ENCODE results near the gene PDZD2. TPM values are rescaled to one million over a fixed set of nuclear protein-coding genes. Genes with fewer than 3 reads are reported as not detected.
A peak's percentile ranks its signal among the peaks of the same experiment; 100 is the strongest.

The PDZD2 gene
- total RNA-seq, 1 experiment from 2014 or later = 0.37 TPM

DNA sequence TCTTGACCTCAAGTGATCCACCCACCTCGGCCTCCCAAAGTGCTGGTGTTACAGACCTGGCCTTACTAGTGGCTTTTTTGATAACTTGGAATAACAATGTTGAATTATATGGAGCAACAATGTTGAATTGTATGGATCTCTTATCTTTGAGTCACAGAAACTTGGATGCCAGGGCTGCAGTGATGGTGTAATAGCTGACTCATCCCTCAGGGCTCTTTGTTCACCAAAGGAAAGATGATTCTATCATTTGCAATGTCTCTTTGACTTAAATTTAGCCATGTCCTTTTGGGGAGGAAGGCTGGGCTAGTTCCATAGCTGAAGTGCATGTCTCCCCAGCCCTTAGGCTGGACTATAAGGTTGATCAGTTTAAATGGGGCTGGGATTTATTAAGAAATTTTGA lies 172.3 kb downstream of the PDZD2 start (continued):
- TF ChIP-seq, protein P1, sequence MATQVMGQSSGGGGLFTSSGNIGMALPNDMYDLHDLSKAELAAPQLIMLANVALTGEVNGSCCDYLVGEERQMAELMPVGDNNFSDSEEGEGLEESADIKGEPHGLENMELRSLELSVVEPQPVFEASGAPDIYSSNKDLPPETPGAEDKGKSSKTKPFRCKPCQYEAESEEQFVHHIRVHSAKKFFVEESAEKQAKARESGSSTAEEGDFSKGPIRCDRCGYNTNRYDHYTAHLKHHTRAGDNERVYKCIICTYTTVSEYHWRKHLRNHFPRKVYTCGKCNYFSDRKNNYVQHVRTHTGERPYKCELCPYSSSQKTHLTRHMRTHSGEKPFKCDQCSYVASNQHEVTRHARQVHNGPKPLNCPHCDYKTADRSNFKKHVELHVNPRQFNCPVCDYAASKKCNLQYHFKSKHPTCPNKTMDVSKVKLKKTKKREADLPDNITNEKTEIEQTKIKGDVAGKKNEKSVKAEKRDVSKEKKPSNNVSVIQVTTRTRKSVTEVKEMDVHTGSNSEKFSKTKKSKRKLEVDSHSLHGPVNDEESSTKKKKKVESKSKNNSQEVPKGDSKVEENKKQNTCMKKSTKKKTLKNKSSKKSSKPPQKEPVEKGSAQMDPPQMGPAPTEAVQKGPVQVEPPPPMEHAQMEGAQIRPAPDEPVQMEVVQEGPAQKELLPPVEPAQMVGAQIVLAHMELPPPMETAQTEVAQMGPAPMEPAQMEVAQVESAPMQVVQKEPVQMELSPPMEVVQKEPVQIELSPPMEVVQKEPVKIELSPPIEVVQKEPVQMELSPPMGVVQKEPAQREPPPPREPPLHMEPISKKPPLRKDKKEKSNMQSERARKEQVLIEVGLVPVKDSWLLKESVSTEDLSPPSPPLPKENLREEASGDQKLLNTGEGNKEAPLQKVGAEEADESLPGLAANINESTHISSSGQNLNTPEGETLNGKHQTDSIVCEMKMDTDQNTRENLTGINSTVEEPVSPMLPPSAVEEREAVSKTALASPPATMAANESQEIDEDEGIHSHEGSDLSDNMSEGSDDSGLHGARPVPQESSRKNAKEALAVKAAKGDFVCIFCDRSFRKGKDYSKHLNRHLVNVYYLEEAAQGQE (IDR thresholded peaks at IDR 0.05; ENCODE audit: low read depth) = no peak
- peak; percentile 39 for TF ChIP-seq JUND (IDR thresholded peaks at IDR 0.05)

DNA sequence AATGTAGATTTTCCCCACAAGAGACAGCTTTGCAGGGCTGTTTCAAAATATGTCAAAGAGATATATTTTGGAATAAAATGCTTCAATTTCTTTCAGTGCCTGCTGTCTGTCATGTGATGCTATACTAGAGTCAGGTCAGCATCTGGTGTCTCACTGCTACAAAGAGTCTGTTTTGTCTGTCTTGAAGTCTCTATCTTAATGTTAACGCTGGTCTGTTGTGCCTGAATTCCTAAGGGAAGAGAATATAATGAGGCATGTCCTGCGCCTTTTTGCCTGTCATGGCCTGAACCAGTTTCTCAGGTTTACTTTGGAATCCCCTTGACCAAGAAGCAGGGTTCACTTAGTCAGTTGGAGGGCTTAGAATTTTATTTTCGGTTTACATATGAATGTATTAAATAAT lies 176.4 kb downstream of the PDZD2 start:
- ChIA-PET RAD21 (ENCODE audit: low non-redundant PET in 1 of 2, low total read pairs in 2 of 2, uncharacterized antibody in 2 of 2, unreplicated experiment in 2 of 2) (no interaction called here), CTCF (no interaction called here), POLR2A (no interaction called here)
- H2AFZ ChIP-seq (ENCODE audit: low read depth, low read length, poor library complexity, severe bottlenecking) = no peak overlapping the region
- ATAC-seq (no peak), DNase-seq (ENCODE audit: low read depth, low spot score) (no peak)
- intact Hi-C loops (cut with micrococcal nuclease) = no loop called here
- no peak overlapping the region for H3K27ac ChIP-seq (ENCODE audit: low read depth, low read length)
- peaks cover 0 to 10% of the 10 kb centered on the region in 2 experiments; a peak in 2 of 4 replicates for H3K4me1 ChIP-seq (ENCODE audit: control insufficient read depth in 1 of 2, insufficient read depth in 2 of 2, low read length in 2 of 2)
- no peaks in the 10 kb centered on the region for H3K27me3 ChIP-seq (ENCODE audit: insufficient read depth, low read length)
- H3K9me3 ChIP-seq (ENCODE audit: control insufficient read depth in 1 of 2, insufficient read depth in 1 of 2, low read depth in 1 of 2, low read length in 2 of 2) = no peaks in the 10 kb centered on the region
- TF ChIP-seq YY1 (IDR thresholded peaks at IDR 0.05; ENCODE audit: extremely low read depth, insufficient replicate concordance, low read depth, low read length) (no peak), EZH2phosphoT487 (IDR thresholded peaks at IDR 0.05; ENCODE audit: borderline replicate concordance) (no peak), FOSL1 (IDR thresholded peaks at IDR 0.05; ENCODE audit: low read depth) (no peak), TCF7L2 (IDR thresholded peaks at IDR 0.05; ENCODE audit: borderline replicate concordance, extremely low read depth, insufficient read depth, insufficient read length) (no peak), CBX3 (IDR thresholded peaks at IDR 0.05; ENCODE audit: low read depth) (no peak), ZFX (IDR thresholded peaks at IDR 0.05) (no peak), POLR2A (IDR thresholded peaks at IDR 0.05; ENCODE audit: borderline replicate concordance, extremely low read depth, insufficient read depth, insufficient read length) (no peak)
- TF ChIP-seq, protein P1 (IDR thresholded peaks at IDR 0.05; ENCODE audit: low read depth) = no peak
- TF ChIP-seq, protein P2, sequence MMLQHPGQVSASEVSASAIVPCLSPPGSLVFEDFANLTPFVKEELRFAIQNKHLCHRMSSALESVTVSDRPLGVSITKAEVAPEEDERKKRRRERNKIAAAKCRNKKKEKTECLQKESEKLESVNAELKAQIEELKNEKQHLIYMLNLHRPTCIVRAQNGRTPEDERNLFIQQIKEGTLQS (IDR thresholded peaks at IDR 0.05) = no peak
- no peaks in the 10 kb centered on the region for H4K20me1 ChIP-seq (ENCODE audit: insufficient read depth)
- no peak overlapping the region for H3K9ac ChIP-seq (ENCODE audit: low read length)
- H3K4me3 ChIP-seq (replicated peaks in 1 of 2; ENCODE audit: low read depth in 1 of 2, low read length in 2 of 2) = no peak overlapping the region
- H3K4me2 ChIP-seq (ENCODE audit: low read length) = no peak overlapping the region
- no peaks in the 10 kb centered on the region for H3K79me2 ChIP-seq (ENCODE audit: insufficient read depth, low read length)
- H3K36me3 ChIP-seq (ENCODE audit: control insufficient read depth in 1 of 2, insufficient read depth in 2 of 2, low read length in 2 of 2) = no peaks in the 10 kb centered on the region
- H3K9me2 ChIP-seq (ENCODE audit: insufficient read depth) = no peaks in the 10 kb centered on the region
- no TSS peak for BruUV-seq (replicated peaks)
